HG03175 (cell line): ENCODE measurements around the gene PGAP3.
A peak's percentile ranks its signal among the peaks of the same experiment; 100 is the strongest.
"Not testable (repeated sequence)": the region's sequence is repeated elsewhere in the genome, so short reads cannot be mapped to it uniquely, and the experiment has no call there.

Source experiments
- ATAC-seq: cut with Tn5 transposase; IDR thresholded peaks from one replicate; pipeline ENCODE4 v1.9.1; 2021; ENCODE audit warnings: mild to moderate bottlenecking, moderate library complexity; ENCODE audit not compliant: unreplicated experiment

Gene PGAP3

DNA sequence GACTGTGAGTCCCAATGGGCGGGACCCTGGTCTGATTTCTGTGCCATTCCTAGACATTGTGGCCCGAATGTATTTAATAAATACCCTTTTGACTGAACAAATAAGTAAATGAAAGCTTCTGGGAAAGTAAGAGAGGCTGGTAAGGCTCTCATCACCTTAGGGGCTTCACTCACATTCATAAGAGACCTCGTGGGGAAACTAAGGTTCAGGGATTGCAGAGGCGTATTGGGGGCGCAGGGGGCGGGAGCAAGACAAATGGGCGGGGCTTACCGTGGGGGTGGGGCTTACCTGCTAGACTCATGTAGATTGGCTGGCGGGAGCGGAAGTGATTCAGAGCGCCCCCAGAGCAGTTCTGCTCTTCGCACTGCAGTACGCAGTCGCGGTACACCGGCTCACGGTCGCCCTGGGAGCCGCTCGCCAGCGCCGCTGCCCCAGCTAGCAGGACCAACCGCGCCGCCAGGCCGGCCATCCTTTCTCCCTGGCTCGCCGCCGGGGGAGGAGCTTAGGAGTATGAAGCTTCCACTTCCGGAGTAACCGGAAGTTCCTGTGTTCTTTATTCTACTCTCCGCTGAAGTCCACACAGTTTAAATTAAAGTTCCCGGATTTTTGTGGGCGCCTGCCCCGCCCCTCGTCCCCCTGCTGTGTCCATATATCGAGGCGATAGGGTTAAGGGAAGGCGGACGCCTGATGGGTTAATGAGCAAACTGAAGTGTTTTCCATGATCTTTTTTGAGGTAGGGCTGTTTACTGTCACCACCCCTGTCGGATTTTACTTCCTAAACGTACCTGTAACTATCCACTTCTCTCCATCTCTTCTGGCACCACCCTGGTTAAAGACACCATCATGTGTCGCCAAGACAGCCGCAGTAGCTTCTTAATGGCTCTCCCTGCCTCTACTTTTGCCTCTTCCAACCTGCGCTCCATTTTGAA, at the start of gene PGAP3:
Gene PGAP3 (minus strand): TSS at position 512 of the 929 bp plus-strand sequence. CDS start 43 bp downstream, at position 469.
- peak; percentile 88 for ATAC-seq

DNA sequence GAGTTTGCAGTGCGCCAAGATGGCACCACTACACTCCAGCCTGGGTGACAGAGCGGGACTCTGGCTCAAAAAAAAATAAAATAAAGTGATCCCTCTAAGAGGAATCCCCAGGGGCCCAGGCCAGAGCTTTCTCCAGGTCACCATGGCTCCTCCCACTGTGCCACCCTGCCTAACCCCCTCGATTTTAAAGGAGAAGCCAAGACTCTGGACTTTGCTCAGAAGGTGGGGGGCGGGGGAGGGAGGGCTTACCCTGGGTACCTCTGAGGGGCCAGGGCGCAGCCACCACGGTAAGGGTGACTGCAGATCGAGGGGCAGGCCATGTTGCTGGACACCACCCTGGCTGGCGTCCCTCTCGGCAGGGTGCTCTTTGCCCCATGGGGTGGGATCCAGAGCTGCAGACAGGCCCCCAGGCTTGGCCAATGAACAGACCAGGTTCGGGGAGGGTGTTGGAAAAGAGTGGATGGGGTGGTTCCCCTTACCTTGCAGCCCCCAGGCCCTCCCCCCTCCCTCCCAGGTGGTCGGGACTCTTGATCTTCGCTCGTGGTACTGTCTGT, 49.4 kb upstream of the PGAP3 start:
- ATAC-seq, result no peak

DNA sequence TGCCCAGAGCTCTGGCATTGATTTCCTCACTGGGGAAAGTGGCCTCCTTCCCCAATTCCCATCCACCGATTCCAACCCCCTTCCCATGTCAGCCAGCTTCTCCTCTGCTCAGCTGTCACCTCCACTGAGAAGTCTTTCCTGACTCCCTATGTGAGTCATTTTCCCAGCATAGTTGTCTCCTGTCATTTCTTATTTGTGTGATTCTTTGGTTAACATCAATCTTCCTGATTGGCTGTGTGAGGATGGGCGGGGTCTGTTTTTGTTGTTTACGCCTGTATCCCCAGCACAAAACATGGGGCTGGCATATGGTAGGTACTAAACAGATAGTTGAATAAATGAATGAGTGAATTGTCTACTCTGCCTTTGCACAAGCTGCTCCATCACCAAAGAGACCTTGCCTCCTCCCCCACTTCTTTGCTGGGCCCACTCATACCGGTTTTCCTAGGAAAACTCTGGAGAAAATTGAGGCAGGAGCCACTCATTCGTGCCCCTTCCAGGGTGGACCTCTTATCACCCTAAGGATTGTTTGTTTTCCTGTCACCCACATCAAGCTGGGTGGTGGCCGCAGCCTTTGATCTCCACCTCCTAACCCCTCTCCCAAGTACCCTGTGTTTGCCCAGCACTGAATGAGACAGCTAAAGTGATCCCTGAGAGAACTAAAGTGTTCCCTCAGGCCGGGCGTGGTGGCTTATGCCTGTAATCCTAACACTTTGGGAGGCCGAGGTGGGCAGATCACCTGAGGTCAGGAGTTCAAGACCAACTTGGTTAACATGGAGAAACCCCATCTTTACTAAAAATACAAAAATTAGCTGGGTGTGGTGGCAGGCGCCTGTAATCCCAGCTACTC, 48.7 kb upstream of the PGAP3 start:
- no peak for ATAC-seq

DNA sequence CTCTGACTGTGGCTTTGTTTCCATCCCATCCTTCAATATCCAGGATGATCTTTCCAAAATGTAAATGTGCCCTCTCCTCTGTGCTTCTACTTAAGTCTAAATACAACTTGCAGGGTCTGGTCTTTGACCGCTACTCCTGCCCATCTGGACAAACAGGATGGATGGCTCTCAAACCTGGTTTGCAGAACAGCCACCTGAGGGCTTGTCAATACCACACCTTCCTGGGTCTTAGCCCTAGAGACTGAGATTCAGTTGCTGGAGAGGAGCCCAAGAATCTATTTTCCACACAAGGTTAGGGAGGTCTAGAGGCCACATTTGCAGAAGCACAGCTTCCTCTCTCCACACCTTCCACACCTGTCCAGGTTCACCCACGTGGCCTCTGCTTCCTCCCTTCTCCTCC, 48.0 kb upstream of the PGAP3 start:
- no peak for ATAC-seq

- no peak for ATAC-seq
Measured at GRCh38 chr17:39732586-39732985, 44.7 kb upstream of the PGAP3 start.

GRCh38 chr17:39730095-39730921, 42.5 kb upstream of the PGAP3 start, which contains the start of gene MIEN1:
TSS of gene MIEN1 (minus strand) at chr17:39730532. CDS start at chr17:39730495, 37 bp downstream.
- ATAC-seq, result peak; percentile 89

DNA sequence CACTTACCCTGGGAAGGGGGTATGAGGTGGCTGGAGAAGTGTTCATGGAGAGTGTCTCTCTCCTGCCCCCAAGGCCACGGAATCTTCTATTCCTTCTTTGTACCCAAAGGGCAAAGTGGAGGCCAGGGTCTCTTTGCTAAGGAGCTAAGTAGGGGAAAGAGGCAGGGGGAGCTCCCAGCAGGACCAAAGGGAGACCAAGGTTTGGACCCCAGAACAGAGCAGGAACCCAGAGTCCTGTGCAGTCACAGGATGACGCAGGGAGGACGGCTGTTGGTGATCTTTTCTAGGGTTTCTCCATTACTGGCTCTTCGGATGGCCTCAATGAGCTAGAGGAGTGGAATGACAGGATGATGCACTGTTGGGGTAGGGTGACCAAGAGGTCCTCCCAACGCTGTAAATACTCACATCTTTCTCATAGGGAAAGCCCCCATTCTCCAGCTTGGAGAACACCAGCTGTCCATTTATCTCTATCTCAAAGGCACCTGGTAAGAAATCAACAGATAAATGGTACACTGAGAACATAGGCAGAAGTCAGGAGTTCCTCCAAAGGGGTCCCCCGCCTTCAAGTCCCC, 41.5 kb upstream of the PGAP3 start:
- ATAC-seq, result no peak

DNA sequence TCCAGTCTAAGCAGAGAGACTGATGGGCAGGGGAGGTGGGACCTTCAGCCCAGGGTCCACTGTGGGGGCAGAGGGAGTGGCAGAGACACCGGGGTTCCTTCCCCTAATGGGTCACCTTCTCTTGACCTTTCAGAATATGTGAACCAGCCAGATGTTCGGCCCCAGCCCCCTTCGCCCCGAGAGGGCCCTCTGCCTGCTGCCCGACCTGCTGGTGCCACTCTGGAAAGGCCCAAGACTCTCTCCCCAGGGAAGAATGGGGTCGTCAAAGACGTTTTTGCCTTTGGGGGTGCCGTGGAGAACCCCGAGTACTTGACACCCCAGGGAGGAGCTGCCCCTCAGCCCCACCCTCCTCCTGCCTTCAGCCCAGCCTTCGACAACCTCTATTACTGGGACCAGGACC, 39.7 kb upstream of the PGAP3 start:
- no peak for ATAC-seq

- ATAC-seq, result no peak
Measured at GRCh38 chr17:39726617-39727016, 38.8 kb upstream of the PGAP3 start.

- not testable (repeated sequence) for ATAC-seq
Measured at GRCh38 chr17:39725923-39726322, 38.1 kb upstream of the PGAP3 start.

DNA sequence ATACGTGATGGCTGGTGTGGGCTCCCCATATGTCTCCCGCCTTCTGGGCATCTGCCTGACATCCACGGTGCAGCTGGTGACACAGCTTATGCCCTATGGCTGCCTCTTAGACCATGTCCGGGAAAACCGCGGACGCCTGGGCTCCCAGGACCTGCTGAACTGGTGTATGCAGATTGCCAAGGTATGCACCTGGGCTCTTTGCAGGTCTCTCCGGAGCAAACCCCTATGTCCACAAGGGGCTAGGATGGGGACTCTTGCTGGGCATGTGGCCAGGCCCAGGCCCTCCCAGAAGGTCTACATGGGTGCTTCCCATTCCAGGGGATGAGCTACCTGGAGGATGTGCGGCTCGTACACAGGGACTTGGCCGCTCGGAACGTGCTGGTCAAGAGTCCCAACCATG, 36.9 kb upstream of the PGAP3 start:
- no peak for ATAC-seq

- no peak for ATAC-seq
Measured at GRCh38 chr17:39722965-39723848, 35.4 kb upstream of the PGAP3 start.

GRCh38 chr17:39722104-39722503, 34.2 kb upstream of the PGAP3 start:
- ATAC-seq, result no peak

DNA sequence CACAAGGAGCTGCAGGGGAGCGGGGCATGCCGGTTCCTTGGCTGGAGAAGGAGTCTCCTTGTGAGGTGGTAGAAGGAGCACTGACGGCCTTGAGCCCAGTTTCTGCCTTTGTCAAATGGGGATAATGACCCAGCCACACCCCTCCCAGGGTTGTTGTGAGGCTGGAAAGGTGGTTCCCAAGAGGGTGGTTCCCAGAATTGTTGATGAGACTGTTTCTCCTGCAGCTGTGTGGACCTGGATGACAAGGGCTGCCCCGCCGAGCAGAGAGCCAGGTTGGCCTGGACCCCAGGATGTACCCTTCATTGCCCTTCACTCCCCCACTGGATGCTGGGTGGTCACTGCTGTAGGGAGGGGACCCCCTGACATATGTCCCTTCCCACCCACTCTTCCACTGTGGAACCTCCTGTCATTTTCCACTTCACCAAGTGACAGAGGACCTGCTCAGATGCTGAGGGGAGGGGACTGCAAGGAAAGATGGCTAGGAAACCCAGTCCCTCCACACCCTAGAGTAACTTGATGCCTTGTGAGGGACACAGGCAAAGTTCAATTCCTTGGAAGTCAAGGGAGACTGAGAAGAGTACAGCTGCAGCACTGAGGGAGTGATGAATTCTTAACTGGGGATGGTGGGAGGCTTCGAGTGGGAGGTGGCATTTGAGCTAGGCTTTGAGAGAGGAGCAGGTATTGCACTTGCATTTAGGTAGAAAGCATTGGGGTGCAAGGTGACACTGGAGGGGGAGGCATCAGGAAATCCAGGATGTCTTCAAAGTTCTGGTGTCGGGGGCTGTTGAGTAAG, 31.9 kb upstream of the PGAP3 start:
- ATAC-seq, result no peak

DNA sequence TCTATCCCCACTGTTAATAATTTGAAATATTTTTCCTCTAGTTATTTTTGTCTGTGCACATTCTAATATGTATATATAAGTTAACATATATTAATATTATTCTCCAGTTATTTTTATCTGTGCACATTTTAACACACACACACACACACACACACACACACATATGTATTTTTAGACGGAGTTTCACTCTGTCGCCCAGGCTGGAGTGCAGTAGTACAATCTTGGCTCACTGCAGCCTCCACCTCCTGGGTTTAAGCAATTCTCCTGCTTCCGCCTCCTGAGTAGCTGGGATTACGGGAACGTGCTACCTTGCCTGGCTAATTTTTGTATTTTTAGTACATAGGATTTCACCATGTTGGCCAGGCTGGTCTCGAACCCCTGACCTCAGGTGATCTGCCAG, 29.8 kb upstream of the PGAP3 start:
- ATAC-seq, result no peak

GRCh38 chr17:39716879-39717536, 29.2 kb upstream of the PGAP3 start:
- no peak for ATAC-seq

DNA sequence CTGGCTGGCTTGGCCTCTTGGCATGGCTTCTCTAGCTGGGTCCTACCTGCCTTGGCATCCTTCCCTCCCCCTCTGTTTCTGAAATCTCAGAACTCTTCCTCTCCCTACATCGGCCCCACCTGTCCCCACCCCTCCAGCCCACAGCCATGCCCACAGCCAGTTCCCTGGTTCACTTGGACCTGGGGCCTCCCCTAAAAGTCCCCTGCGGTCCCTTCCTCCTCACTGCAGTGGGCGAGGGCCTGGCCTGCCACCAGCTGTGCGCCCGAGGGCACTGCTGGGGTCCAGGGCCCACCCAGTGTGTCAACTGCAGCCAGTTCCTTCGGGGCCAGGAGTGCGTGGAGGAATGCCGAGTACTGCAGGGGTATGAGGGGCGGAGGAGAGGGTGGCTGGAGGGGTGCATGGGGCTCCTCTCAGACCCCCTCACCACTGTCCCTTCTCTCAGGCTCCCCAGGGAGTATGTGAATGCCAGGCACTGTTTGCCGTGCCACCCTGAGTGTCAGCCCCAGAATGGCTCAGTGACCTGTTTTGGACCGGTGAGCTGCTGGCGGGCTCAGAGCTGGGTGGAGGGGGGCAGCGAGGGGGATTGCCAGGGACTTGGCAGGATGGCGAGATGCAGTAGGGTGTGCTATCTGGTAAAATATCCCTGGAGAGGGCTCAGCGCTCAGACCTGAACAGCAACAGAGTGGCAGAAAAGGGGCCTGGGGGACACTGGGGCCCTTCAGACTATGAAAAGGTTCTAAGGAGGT, 28.4 kb upstream of the PGAP3 start:
- ATAC-seq, result no peak
